Osteoblast (primary cell): Measurements from ENCODE around the gene SBNO1. TPM values are rescaled to one million over a fixed set of nuclear protein-coding genes. Genes with fewer than 3 reads are reported as not detected.

ENCODE experiments used
- DNase-seq: peaks from one replicate; pipeline ENCODE4 v3.0.0; 2011; ENCODE audit warnings: low spot score, mixed read lengths; ENCODE audit not compliant: insufficient read length; ENCODE audit errors: missing footprints
- H2AFZ ChIP-seq: 2 replicates; pipeline ENCODE4 v1.6.0; 2011; ENCODE audit warnings: mild to moderate bottlenecking, low read length
- H3K27ac ChIP-seq: 2 replicates; pipeline ENCODE4 v1.5.1; 2011; ENCODE audit warnings: mild to moderate bottlenecking, low read depth, low read length, moderate library complexity
- H3K27me3 ChIP-seq: 2 replicates; pipeline ENCODE4 v1.6.0; 2012; ENCODE audit warnings: mild to moderate bottlenecking, control low read depth, inconsistent platforms, low read length, moderate library complexity; ENCODE audit not compliant: insufficient read depth
- H3K36me3 ChIP-seq: 2 replicates; pipeline ENCODE4 v1.5.1; 2011; ENCODE audit warnings: mild to moderate bottlenecking, low read length, control low read depth, moderate library complexity; ENCODE audit not compliant: insufficient read depth
- H3K4me1 ChIP-seq: 2 replicates; pipeline ENCODE4 v1.5.1; 2011; ENCODE audit warnings: mild to moderate bottlenecking, low read length, control low read depth, moderate library complexity; ENCODE audit not compliant: insufficient read depth
- H3K4me2 ChIP-seq: 2 replicates; pipeline ENCODE4 v1.6.0; 2011; ENCODE audit warnings: mild to moderate bottlenecking, low read length; ENCODE audit not compliant: insufficient read depth
- H3K4me3 ChIP-seq: fragments of 200-600 bp; sonication (generic); 3 replicates; pipeline ENCODE4 v1.5.1; 2012; ENCODE audit warnings: mild to moderate bottlenecking, low read length, inconsistent platforms; ENCODE audit not compliant: insufficient read depth
- H3K79me2 ChIP-seq: 2 replicates; pipeline ENCODE4 v1.6.0; 2012; ENCODE audit warnings: mild to moderate bottlenecking, low read length, control low read depth, inconsistent platforms; ENCODE audit not compliant: insufficient read depth
- H3K9me3 ChIP-seq: 2 replicates; pipeline ENCODE4 v1.5.1; 2011; ENCODE audit warnings: low read depth, low read length, control low read depth
- H4K20me1 ChIP-seq: 2 replicates; pipeline ENCODE4 v1.6.0; 2012; ENCODE audit warnings: mild to moderate bottlenecking, low read length, control low read depth; ENCODE audit not compliant: insufficient read depth
- total RNA-seq: library from RNA; depleted of rRNA; stranded (reverse); fragments of >200 nt; gene quantifications from 2 replicates; pipeline ENCODE4 v1.2.3, GENCODE V29; 2012
- TF ChIP-seq, protein P1 (sequence below): IDR thresholded peaks from 2 replicates; pipeline ENCODE4 v1.5.1; 2011; ENCODE audit warnings: mild to moderate bottlenecking, low read depth, low read length, moderate library complexity; ENCODE audit errors: extremely low read depth

The SBNO1 gene
- total RNA-seq, 1 donor, result 30.4 TPM

DNA sequence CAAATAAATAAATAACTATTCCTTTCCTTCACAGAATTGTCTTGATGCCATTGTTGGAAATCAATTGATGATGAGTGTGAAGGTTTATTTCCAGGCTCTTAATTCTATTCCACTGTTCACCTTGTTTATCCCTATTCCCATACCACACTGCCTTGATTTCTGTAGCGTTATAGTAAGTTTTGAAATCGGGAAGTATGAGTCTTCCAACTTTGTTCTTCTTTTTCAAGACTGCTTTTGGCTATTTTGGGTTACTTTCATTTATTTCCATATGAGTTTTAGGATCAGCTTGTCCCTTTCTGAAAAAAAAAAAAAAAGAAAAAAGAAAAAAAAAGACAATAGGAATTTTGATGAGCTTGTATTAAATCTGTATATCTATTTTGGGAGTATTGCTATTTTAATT is 83.7 kb downstream of the SBNO1 start:
- Histone ChIP-seq H3K36me3 (no peaks in the 10 kb centered on the region), H3K9me3 (no peaks in the 10 kb centered on the region), H3K4me2 (no peak overlapping the region), H4K20me1 (no peaks in the 10 kb centered on the region), H3K27ac (no peak overlapping the region), H2AFZ (no peak overlapping the region), H3K4me3 (no peak overlapping the region), H3K4me1 (no peaks in the 10 kb centered on the region), H3K79me2 (no peaks in the 10 kb centered on the region), H3K27me3 (no peaks in the 10 kb centered on the region)
- peak; percentile 47 for DNase-seq
- TF ChIP-seq, protein P1, sequence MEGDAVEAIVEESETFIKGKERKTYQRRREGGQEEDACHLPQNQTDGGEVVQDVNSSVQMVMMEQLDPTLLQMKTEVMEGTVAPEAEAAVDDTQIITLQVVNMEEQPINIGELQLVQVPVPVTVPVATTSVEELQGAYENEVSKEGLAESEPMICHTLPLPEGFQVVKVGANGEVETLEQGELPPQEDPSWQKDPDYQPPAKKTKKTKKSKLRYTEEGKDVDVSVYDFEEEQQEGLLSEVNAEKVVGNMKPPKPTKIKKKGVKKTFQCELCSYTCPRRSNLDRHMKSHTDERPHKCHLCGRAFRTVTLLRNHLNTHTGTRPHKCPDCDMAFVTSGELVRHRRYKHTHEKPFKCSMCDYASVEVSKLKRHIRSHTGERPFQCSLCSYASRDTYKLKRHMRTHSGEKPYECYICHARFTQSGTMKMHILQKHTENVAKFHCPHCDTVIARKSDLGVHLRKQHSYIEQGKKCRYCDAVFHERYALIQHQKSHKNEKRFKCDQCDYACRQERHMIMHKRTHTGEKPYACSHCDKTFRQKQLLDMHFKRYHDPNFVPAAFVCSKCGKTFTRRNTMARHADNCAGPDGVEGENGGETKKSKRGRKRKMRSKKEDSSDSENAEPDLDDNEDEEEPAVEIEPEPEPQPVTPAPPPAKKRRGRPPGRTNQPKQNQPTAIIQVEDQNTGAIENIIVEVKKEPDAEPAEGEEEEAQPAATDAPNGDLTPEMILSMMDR, result no peak

DNA sequence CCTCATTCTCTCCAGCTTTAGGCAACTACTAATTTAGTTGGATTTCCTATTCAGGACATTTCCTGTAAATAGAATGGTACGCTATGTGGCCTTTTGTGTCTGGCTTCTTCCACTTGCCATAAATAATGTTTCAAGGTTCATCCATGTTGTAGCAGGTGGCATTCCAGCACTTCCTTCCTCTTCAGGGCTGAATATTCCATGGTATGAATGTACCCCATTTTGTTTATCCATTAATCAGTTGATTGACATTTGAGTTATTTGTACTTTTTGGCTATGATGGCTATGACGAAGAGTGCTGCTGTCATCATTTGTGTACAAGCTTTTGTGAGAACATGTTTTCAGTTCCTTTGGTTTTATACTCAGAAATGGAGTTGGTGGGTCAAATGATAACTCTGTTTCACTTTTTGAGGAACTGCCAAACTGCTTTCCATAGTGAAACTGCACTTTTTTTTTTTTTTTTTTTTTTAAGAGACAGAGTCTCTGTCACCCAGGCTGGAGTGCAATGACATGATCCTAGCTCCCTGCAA is 86.5 kb downstream of the SBNO1 start:
- Histone ChIP-seq H3K4me2 (no peak overlapping the region), H2AFZ (no peak overlapping the region), H3K4me1 (no peaks in the 10 kb centered on the region), H3K36me3 (no peaks in the 10 kb centered on the region), H3K4me3 (no peak overlapping the region), H3K27ac (no peak overlapping the region), H3K79me2 (no peaks in the 10 kb centered on the region), H3K27me3 (no peaks in the 10 kb centered on the region), H4K20me1 (no peaks in the 10 kb centered on the region), H3K9me3 (no peaks in the 10 kb centered on the region)
- TF ChIP-seq, protein P1, result no peak
- DNase-seq, result no peak

DNA sequence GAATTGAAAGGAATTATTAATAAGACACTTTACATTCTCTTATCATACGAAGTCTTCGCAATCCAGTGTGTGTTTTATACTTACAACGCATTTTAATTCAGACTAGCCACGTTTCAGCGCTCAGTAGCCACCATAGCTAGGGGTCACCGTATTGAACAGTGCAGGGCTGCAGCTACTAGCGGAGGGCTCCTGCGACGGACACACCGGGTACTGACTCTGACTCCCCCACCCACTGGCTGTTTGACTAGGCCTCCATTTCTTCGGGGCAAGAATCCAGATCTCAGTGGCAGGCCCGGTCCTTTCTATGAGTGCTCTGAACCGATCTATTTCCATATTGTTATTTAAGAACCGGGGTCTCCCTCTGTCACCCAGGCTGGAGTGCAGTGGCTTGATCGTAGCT is 91.5 kb downstream of the SBNO1 start:
- Histone ChIP-seq H3K9me3 (no peaks in the 10 kb centered on the region), H3K4me2 (no peak overlapping the region), H3K27ac (no peak overlapping the region), H3K36me3 (no peaks in the 10 kb centered on the region), H3K4me3 (no peak overlapping the region), H2AFZ (no peak overlapping the region), H4K20me1 (peaks cover 10% of the 10 kb centered on the region), H3K79me2 (peaks cover 28% of the 10 kb centered on the region), H3K27me3 (no peaks in the 10 kb centered on the region), H3K4me1 (peaks cover 16% of the 10 kb centered on the region)
- DNase-seq, result no peak
- TF ChIP-seq, protein P1, result no peak

DNA sequence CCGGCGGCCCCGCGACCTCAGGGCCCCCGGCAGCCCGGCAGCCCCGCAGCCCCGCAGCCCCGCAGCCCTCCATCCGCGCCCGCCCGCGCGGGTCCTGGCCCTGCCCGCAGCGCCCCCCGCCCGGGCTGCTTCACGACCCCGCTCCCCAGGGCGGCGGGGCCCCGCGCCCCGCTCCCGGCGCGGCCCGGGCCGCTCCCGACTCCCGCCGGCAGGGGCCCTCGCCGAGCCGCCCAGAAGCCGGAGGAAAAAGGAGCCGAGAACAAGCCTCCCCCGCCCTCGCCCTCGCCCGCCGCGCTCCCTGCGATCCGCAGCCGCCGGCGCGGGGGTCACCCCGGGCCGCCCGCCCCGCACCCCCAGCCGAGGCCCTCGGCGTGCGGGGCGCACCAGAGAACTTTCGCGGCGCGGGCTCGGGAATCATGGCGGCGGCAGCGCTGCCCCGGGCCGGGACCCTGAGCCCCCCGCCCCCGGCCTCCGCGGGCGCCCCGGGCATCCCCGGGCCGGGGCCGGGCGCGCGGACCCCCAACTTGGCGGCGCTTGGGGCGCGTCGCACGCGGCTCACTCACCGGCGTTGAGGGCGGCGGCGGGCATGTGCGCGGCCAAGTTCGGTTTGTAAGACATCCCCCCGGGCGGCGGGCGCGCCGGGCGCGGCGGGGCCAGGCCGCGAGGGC is 93.5 kb downstream of the SBNO1 start:
- DNase-seq, result peak; percentile 99
- no peak overlapping the region for H3K27ac ChIP-seq
- no peaks in the 10 kb centered on the region for H3K9me3 ChIP-seq
- no peaks in the 10 kb centered on the region for H3K27me3 ChIP-seq
- H4K20me1 ChIP-seq, result peaks cover 26% of the 10 kb centered on the region
- peak overlapping the region; percentile 91 for H3K4me3 ChIP-seq
- H3K36me3 ChIP-seq, result peaks cover 10% of the 10 kb centered on the region
- TF ChIP-seq, protein P1, result peak; percentile 9
- H3K4me2 ChIP-seq, result peak overlapping the region; percentile 100
- H3K4me1 ChIP-seq, result peaks cover 16% of the 10 kb centered on the region
- H2AFZ ChIP-seq, result no peak overlapping the region
- H3K79me2 ChIP-seq, result peaks cover 48% of the 10 kb centered on the region
